HG03354 (cell line): ENCODE measurements around the gene NSUN7.
"Not testable (repeated sequence)": the region's sequence is repeated elsewhere in the genome, so short reads cannot be mapped to it uniquely, and the experiment has no call there.

Experiments used
- ATAC-seq: cut with Tn5 transposase; IDR thresholded peaks from one replicate; pipeline ENCODE4 v1.9.1; 2021; ENCODE audit warnings: mild to moderate bottlenecking; ENCODE audit not compliant: unreplicated experiment, poor library complexity, severe bottlenecking

NSUN7 gene, protein sequence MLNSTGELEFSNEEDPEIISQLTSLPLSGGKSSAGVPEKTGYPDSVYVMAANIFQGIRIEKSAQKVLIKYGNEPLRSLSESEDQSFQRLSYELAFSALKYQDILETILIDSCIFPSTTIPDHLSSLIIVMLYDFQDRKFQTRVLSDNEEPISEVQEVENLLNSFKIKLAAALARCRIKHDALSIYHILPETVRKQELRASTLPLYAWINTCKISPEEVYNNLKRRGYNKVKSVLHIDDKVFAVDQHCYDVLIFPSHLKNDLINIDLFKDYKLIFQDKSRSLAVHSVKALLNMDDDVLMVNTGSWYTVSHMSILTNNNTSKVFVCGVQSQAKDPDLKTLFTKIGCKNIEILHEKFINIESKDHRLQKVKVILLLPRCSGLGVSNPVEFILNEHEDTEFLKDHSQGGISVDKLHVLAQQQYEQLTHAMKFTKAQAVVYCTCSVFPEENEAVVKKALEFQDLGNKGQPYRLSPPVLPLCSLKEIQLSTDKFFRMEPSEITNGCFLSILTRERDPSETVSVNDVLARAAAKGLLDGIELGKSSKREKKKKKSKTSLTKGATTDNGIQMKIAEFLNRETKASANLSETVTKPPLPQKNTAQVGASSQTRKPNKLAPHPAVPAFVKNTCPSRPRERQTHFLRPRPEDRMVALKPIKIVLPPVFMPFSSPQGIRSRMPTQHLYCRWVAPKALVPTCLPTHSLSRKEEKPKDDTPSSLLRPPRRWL

DNA sequence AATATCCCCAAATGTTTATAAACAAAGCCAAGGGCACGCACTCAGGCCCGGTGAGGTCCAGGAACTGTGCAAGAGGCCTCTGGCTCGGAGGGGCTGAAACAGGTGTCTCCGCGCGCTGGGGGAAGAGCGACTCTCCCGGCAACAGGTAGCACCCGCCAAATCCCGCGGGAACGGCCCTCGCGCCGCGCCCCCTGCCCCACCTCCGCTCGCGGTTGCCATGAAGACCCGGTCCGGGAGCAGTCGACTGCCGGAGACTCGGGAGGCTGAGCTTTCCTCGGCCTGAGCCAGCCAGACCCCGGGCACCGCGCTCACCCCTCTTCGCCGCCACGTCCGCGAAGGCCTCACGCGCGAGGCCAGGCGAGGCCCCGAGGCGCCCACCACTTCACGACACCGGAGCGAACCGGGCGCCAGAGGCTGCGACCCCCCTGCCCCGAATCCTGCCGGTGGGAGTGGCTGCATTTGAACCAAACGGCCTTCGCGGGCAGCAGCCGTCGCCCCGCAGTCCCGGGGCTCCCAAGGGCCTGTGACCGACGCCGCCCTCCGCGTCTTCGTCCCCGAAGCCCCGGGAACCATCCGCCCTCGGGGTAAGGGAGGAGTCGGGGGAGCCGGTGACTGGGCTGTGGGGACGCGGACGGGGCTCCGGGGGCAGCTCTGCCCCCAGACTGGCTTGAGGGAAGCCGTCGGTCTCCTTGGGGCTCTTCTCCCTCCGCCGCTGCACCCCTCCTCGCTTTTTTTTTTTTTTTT is at the start of gene NSUN7:
Gene NSUN7 (plus strand): TSS at position 239 of the 744 bp plus-strand sequence. CDS start 739 bp downstream, outside the sequence.
- peak; percentile 72 for ATAC-seq

GRCh38 chr4:40702137-40702799 is 47.5 kb upstream of the NSUN7 start:
- no peak for ATAC-seq

GRCh38 chr4:40702800-40703151 is 47.0 kb upstream of the NSUN7 start:
- ATAC-seq = no peak

- ATAC-seq = no peak
Measured at GRCh38 chr4:40704073-40704472, 45.7 kb upstream of the NSUN7 start.

DNA sequence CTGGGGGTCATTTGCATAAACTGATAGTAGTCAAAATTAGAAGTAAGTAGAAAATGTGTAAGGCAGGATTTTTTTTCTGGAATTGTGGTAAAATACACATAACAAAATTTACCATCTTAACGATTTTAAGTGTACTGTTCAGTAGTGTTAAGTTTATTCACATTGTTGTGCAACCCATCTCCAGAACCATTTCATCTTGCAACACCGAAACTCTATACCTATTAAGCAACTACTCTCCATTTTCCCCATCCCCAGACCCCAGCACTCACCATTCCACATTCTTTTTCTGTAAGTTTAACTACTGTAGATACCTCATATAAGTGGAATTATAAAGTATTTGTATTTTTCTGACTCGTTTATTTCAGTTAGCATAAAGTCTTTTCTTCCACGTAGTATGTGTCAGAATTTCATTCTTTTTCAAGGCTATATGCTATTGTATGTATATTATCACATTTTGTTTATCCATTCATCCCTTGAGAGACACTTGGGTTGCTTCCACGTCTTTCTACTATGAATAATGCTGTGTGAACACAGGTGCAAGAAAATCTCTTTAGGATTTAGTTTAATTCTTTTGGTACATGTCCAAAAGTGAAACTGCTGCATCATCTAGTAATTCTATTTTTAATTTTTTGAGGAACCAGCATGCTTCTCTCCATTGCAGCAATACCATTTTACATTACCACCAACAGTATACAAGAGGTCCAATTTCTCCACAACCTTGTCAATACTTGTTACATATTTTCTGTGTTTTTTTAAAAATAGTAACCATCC is 39.1 kb upstream of the NSUN7 start:
- no peak for ATAC-seq

- not testable (repeated sequence) for ATAC-seq
Measured at GRCh38 chr4:40713001-40713400, 36.8 kb upstream of the NSUN7 start.

DNA sequence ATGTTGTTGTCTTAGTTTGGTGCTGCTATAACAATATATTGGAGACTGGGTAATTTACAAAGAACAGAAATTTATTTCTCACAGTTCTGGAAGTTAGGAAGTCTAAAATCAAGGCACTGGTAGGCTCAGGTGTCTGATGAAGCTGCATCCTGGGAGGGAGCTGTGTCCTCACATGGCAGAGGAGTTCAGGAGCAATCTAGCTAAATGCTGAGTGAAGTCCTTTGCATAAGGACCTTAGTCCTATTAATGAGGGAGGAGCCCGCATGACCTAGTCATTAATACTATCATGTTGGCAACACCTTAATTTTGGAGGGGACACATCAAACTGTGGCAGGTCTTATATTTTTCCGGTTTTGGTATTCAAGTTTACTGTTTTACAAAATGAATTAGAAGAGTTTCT is 36.0 kb upstream of the NSUN7 start:
- no peak for ATAC-seq

DNA sequence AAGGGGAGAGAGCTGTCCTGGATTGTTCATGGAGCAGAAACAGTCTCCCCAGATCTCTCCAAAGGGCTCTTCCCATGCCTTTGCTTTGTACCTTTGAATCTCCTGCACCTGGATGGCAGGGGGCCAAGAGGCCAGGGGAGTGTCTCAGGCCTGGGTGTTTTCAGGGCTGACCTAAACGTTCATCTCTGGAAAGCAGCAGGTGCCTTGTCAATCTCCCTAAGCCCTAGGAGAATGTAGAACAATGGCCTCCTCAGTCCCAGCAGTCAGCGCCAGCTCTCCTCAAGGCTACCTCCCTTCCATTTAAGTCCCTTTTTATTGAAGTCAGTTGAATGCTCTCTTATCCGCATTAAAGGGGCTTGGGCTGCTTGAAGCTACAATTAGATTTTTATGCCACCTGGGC is 31.2 kb upstream of the NSUN7 start:
- no peak for ATAC-seq

DNA sequence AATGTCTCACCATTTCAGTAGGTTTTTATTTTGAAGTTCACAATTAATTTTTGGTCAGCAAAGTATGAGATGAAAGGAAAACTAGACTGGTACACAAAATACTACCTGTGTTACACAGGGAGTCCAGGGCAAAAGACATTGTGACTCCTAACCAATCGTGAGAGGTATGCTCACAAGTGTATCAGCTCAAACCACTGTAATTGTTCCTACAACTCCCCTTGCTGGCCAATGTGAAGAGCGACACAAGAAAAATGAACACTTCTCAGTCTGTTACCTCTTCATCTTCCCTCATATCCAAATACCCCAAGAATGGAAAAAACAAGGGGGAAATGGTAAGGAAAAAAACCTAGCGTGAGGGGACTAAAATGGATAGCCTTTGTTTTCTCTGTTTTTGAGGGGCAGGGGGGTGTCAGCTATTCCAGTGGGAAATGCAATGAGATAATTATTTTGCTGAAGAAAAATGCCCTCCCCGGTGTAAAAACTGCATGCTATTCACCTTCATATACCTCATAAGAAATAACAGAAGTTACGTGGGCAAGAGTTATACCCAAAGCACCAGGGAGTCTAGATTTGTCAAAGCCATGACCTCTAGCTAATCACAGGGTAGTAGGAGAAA is 30.6 kb upstream of the NSUN7 start:
- ATAC-seq = peak; percentile 53

DNA sequence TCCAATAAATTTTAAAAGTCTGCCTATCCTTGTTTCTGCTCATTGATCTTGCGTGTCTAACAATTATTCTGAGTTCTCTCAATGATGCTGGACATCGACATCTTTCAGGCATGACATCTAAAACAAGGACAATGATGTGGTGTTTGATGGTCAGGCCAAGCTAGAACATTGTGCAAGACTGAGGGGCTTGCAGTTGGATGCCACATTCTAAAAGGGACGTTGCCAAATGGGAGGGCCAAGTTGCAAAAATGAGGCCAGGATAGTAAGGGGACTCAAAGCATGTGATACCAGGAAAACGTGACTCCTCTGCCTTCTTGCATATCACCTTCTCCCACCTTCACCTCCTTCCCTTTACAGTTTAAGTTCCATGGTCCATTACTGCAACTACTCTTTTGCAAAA is 29.4 kb upstream of the NSUN7 start:
- ATAC-seq = no peak

- ATAC-seq = no peak
Measured at GRCh38 chr4:40720916-40721315, 28.8 kb upstream of the NSUN7 start.

DNA sequence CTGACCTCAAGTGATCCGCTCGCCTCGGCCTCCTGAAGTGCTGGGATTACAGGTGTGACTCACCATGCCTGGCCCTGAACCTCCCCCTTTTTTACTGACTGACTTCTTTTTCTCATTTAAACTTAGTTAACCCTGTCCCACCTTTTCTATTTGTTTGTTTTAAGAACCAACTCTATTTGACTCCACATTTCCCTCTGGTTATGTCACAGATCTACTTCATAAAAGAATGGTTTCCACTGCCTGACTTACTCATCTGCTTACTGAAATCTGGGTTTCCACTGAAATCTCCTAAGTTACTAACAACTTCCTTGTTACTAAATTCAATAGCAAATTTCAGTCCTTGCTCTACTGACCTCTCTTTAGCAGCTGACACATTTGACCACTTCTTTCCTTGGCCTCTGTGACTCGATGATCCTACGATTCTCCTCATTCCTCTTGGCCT is 28.0 kb upstream of the NSUN7 start:
- ATAC-seq = no peak

DNA sequence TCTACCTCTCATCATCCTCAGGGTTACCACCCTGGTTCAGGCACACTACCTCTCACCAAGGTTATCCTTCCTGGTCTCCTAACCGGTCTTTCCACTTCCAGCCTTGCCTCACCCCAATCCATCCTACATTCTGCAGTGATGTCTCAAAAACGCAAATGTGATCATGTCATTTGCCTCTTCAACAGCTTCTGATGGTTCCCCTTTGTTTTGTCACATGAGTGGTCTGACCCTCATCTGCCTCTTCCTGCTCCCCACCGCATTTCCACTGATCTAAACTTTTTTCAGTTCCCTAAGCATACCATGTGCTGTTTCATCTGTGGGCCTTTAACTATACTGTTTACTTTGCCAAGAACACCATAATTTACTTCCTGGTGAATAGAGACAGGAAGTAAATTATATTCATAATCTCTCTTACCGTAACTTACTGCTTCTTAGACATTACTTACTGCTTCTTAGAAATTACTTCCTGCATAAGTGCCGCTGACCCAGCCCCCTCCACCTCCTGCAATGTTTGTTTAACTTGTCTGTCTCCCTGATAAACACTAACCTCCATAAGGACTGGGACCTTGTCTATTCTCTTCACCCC is 27.1 kb upstream of the NSUN7 start:
- ATAC-seq = peak; percentile 83

- no peak for ATAC-seq
Measured at GRCh38 chr4:40723728-40724127, 26.0 kb upstream of the NSUN7 start.

DNA sequence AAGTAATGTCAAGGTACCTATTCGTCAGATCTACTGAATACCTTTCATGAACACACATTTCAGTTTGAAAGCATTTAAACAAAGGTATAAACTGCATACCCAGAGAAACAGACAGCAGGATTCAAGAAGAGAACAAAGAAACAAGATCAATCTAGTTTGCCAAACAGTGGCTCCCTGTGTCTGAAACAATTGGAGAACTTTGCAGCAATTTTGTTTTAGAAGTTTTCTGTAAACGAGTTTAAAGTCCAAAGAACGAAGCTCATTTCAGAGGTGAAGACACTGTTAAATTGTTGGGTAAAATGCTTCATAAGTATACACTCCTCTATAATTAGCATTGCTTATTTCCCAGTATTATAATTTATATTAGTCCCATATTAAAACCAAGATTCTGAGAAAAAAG is 21.4 kb upstream of the NSUN7 start:
- no peak for ATAC-seq

DNA sequence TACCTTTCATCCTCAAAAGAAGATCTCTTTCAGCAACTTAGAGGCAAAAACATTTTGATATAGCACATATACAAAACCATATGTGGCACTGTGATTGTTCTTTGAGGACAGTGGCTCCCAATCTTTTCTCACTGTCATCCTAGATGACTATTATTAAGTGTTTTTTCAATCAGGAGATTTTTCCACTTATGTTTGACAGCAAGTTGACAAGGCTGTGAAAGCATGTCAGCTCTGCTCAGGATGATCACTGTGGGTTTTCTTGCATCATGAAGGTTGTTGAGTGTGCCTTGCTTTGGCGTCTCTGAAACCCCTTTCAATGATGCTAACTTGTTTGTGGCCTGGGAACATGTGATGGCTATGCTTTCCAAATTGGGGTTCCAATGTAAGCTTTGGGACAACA is 20.2 kb upstream of the NSUN7 start:
- ATAC-seq = no peak

DNA sequence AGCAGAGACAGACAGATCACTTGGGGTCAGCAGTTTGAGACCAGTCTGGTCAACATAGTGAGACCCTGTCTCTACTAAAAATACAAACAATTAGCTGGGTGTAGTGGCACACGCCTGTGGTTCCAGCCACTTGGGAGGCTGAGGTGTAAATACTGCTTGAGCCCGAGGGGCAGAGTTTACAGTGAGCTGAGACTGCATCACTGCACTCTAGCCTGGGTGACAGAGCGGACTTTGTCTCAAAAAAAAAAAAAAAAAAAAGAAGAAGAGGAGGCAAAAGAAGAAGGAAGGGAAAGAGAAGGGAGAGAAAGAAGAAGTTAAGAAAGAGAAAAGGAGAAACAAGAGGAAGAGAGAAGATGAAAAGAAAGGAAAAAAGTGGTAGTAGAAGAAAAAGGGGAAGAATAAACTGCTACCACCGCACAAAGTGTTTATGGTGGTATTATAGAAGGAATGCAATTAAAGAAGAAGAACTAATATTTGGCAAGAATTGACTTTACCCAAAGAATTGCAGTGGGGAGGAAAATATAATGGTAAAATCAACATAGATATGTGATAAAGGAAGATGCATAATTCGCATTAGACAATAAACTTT is 19.6 kb upstream of the NSUN7 start:
- no peak for ATAC-seq

DNA sequence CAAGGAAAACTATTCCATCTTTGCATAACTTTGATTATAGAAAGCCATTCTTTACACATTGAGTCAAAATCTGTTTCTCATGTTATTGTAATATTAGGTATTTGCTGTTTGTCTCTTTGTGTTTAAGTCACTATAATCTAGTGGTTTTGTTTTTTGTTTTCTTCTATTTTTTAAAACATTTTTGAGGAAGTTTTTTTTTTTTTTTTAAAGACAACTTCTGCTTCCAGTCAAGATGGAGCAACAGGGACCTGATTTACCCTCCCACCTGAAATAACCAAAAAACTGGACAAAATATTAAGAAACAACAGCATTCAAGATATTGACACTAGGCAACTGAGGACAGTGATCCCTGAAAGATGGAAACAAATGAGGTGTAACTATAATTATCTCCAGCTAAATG is 18.4 kb upstream of the NSUN7 start:
- no peak for ATAC-seq
